Measurements from ENCODE around the gene KIAA1210.

GRCh38 chrX:119132316-119132715 lies 4.7 kb upstream of the KIAA1210 start:
- TF ChIP-seq CTCF (IDR thresholded peaks at IDR 0.05; ENCODE audit: low read depth, low read length, poor library complexity, severe bottlenecking) (no peak), EZH2phosphoT487 (IDR thresholded peaks at IDR 0.05; ENCODE audit: borderline replicate concordance, low read length) (no peak)

Measured in DOHH2 (cell line).